GM11168 (cell line): ENCODE results near the gene PRRC2A.

Experiments used
- in situ Hi-C: fragments of 300-500 bp; cut with MboI; formaldehyde crosslinking; loops from one replicate; pipeline ENCODE4 v1.12.0; 2022; ENCODE audit warnings: low sequenced_read_pairs; ENCODE audit not compliant: unreplicated experiment

Gene PRRC2A

DNA sequence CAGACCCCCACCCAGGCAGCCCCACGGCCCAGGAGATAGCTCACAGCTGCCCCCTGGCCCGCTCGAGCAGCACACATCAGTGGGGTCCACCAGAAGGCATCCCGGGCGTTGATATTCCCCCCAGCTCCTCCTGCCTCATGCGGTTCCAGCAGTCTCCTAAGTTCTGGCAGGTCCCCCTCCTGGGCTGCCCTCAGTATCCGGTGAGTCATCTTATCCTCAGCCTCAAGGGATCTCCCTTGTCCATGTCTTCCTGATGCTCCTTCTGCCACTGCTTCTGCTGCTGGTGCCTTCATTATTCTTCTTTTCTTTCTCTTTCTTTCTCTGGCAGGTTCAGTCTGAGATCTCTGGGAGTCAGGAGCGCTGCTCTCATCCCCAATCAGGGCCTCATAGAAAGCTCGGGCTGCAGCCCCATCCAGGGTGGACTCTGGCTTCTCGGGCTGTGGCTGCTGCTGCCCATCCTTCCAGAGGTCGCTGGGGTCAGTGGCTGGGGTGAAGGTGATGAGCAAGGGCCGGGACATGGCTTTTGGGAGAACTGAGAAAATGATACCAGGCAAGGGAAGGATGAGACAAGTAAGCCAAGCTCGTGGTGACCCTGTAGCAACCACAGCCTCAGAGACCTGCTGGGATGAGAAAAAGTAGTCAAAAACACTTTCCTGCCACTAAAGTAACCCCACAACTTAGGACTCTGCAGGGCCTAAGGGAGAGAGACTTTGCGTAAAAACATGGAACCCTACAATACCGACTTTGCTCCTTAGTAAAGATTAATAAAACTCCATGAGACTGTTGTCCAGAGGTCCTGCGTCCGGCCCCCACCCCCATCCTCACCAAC, 43.7 kb downstream of the PRRC2A start:
- in situ Hi-C loops, result no loop called here

DNA sequence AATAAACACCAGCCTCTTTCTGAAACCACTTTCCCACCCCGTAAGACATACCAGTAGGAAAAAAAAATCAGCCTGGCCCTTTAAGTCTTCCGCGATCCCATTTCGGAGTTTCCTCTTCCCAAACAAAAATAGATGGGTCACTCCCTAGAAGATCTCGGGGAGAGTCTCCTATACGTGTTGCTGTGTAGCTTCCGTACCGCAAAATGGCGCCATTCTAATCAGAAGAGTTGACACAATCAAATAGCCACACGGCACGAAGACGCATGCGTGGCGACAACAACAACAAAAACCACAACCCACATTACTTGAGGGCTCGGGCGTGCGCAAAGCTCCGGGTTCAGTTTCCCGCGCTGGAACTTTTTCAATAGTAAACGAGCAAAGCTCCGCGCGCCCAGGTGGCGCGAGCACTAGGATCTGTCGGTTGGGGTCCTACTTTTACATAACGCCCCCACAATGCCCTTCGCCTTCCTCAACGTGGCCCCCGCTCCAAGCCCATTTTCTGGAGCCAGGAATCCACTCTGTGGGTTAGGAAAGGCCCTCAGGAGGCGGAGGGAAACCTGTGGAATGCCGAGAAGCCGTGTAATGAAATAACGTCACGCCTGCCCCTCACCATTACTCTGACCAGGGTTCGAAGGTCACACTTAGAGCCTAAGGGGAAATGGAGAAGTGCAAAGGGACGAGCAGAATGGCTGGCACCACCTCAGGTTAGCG, 44.4 kb downstream of the PRRC2A start, which contains the start of gene GPANK1:
GPANK1 (minus strand) TSS at position 208 of the 711 bp plus-strand sequence. CDS start 519 bp downstream, outside the sequence.
- in situ Hi-C loops, result no loop called here

DNA sequence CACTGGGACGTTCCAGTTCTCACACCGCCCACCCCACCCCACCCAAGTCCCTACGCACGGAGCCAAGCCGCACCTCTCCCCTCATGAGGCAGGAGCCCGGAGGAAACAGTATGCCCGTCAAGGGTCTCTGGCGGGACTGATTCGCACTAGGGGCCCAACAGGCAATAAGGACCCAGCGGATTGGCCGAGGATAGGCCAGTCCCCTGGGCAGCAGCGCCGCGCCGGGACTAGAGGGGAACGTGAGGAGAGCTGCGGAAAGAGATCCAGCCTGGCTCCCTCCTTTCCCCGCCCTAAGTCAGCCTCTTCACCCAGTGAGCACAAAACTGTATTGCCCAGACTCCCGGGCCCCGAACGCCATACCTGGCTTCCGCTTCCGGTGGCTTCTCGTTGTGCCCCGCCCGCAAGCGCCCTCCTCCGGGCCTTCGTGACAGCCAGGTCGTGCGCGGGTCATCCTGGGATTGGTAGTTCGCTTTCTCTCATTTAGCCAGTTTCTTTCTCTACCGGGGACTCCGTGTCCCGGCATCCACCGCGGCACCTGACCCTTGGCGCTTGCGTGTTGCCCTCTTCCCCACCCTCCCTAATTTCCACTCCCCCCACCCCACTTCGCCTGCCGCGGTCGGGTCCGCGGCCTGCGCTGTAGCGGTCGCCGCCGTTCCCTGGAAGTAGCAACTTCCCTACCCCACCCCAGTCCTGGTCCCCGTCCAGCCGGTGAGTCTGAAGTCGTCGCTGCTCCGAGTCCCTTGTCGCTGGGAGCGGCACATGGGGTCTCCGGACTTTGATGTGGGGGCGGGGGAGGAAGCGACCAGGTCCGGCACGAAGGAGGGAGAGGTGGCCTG, 45.2 kb downstream of the PRRC2A start, which contains the start of gene CSNK2B:
CSNK2B (plus strand) TSS at position 580 of the 836 bp plus-strand sequence. CDS start 752 bp downstream, outside the sequence.
- in situ Hi-C loops, result no loop called here

DNA sequence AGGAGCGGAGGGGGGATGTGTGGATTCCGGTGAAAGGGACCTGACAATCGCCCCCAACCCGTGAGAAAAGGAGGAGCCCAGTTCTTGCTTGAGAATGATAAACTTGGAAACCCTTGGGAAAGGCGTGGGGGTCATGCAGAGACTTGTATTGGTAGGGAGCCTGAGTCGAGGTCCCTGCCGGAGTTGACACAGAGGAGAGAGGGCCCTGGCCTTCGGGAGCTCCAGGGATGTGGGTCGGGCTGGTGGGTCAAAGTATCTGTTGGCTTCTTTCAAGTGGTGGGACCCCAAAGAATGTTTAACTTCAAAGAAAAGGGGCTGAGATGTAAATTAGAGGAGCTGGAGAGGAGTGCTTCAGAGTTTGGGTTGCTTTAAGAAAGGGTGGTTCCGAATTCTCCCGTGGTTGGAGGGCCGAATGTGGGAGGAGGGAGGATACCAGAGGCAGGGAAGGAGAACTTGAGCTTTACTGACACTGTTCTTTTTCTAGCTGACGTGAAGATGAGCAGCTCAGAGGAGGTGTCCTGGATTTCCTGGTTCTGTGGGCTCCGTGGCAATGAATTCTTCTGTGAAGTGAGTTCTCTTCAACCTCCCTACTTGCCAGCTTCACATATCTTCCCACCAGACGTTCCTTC, 45.9 kb downstream of the PRRC2A start:
- in situ Hi-C loops, result no loop called here

DNA sequence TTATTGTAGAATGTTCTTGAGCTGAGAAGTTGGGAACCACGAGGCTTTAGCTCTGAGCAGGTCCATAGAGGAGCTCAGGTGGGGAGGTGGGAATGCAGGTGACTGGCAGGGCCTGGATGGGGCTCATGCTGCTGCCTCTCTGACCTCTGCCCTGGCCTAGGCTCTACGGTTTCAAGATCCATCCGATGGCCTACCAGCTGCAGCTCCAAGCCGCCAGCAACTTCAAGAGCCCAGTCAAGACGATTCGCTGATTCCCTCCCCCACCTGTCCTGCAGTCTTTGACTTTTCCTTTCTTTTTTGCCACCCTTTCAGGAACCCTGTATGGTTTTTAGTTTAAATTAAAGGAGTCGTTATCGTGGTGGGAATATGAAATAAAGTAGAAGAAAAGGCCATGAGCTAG, 49.2 kb downstream of the PRRC2A start, which contains the start of gene LY6G5B:
LY6G5B (plus strand) TSS at position 301 of the 400 bp plus-strand sequence. CDS start 975 bp downstream, outside the sequence.
- in situ Hi-C loops, result no loop called here

DNA sequence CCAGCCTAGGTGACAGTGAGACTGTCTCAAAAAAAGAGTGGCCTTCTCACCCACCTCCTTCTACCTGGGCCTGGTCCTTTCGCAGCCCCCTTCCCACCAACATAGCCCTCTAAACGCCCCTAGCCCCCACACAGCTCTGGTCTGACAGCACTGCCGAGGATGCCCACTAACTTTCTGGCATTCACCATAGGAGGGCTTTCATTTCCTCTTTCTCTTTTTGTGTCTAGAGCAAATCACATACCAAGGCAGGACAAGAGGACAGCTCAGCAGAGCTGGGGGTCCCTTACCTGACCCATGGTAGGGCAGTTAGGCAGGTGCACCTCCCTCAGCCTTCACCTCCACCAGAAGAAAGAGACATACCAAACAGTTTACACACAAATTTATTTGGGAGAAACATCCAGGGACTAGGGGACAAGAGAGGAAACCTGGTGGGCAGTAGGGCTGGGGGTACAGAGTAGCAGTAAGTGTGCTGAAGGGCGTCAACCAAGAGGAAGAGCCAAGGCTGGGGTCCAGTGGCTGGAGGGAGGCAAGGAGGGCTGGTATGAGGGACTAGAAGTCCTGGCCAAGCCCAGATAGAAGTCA, 55.9 kb downstream of the PRRC2A start:
- in situ Hi-C loops, result no loop called here

DNA sequence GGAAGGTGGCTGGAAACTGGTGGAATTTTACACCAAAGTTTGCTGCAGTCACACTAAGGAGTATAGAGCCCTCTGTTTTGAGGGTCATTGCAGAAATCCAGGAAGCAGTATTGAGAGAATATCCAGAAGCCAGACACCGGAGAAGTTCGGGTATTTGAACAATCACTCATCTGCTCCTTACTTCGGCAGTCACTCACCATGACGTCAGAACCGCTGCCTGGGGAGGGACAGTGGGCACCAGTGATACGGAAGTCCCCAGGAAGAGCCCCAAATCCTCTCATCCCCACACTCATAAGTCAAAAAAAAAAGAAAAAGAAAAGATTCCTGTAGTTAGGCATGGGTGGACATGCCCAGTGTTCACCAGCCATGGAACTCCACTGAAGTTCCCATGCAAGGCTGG, 56.4 kb downstream of the PRRC2A start:
- in situ Hi-C loops, result no loop called here

DNA sequence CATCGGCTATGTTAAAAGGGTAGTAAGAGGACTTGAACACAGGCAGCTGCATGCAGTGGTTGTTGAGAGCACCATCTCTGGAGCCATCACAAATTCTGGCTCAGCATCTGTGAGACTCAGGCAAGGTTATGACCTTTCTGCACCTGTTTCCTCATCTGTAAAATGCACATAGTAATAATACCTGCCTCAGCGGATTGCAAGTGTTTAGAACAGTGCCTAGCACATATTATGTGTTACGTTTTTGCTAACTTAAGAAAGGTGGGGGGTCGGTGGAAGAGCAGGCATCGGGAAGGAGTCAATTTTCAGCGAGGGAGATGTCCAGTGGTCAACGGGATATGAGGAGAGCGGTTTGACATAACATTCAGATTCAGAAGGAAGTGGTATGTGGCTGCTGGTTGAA, 57.4 kb downstream of the PRRC2A start:
- in situ Hi-C loops, result no loop called here

DNA sequence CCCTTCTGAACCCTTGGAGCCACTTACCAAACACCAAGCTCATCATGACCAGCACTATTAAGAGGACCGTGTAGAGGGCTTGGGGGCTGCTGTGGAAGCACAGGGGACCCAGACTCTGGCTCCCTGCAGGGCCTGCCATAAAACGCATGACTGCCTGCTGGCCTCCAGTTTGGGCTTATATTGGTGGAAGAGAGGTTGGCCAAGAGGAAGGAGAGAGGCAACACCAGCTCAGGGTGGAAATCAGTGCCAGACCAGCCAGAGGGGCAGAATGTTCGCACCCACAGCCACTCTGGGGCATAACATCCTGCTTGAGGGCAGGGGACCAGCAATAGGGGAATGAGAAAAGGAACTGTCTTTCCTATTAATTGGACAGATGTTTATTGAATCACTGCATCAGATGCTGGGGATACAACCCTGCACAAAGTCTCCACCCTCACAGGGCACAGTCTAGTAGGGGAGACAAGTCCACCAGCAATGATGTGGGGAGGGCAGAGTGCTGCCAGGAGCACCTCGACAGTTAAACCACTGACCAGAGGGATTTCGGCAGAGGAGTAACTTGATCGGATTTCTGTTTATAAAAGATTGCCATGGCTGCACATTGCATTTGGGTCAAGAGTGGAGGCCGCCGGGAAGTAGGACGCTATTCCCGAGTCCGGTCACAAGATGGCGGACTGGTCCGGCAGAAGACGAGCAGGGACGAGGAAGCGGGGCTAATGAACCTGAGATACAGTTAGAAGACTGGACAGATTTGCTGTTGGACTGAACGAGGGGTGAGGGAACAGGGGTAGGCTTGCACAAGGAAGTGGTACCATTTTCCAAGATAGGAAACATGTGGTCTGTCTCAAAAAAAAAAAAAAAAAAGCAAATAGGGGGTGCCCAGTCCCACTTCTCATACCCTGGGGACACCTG, 60.0 kb downstream of the PRRC2A start, which contains the start of gene LY6G5C:
LY6G5C (minus strand) TSS at position 842 of the 909 bp plus-strand sequence; CDS start at position 148, 694 bp downstream.
- in situ Hi-C loops, result loop anchor here (10.0 kb wide), 1 partner anchor 84 kb away; the partner anchor contains the start of gene SAPCD1

DNA sequence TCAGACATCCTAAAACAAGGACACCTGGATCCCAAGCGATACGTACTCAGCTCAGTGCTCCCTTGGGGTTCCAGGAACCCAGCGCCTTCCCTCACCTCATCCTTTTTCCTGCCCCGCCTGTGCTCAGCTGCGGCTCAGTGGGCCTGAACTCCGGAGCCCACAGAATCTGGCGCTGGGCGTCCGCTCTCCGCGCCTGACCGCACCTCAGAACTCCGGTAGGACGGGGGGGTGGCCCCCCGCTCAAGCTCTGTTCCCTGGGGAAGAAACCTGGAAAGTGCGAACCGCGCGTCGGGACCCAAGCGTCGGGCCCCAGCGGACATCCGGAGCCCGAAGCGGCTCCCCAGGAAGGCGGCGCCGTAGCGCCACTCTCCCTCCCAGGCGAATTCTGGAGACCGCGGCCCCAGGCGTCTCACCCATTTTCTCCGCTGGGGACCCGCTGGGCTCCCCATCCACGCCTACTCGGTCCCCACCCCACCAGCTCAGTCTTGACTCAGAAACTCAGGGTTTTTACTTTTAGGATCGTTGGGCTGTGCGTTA, 60.7 kb downstream of the PRRC2A start:
- in situ Hi-C loops, result loop anchor here (10.0 kb wide), 1 partner anchor 84 kb away; the partner anchor contains the start of gene SAPCD1

DNA sequence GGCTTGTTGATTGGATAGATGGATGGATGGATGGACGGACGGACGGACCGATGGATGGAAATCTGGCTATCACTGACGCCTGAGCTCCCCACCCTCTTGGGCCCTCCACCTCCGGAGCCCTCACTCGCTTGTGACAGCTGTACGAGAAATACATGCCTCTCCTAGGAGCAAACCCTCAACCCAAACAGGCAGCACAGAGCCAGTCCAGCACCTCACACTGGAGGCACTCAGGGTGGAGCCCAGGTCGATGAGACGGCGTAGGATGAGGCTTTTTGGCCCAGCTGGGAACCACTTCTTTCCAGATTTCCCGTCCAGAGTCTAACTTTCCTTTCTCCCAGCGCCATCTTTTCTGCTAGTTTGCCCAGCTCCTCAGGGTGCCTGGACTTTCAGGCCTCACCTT, 63.1 kb downstream of the PRRC2A start:
- in situ Hi-C loops, result loop anchor here (10.0 kb wide), 1 partner anchor 81 kb away; the partner anchor contains the start of gene SAPCD1

DNA sequence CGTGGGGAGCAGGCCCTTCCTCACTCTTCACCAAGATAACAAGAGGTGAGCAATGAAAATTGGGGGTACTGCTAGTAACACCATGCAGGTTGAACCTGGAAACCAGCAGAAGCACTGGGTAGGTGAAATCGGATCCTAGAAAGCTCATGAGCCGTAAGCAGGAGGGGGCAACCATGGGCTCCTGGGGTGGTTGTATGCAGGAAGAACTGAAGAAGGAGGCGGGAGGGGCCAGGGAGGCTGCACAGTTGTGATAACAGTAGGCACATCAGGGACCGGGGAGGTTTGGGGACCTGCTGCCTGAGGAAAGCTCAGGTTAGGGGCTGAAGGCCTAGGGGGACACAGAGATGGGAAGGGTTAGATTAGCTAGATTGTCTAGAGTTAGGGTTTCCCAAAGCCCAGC, 66.0 kb downstream of the PRRC2A start:
- in situ Hi-C loops, result loop anchor here (10.0 kb wide), 1 partner anchor 78 kb away; the partner anchor contains the start of gene SAPCD1

DNA sequence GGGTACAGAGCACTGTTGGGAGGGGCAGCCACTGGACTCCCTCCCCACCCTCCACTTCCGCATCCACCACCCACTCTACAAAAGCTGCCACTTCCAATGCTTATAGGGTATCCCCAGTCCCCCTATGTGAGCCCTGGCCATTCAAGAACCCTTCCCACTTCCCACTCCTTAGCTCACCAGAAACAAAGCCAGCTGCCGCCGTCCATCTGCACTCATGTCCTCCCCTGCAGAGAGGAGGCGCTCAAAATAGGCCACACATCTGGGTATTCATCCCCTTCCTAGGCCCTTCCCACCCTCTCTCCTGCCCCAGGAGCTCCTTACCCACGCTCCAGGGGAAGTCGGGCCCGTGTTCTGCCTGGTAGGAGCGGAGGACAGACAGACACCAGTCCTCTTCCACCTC, 66.8 kb downstream of the PRRC2A start:
- in situ Hi-C loops, result loop anchor here (10.0 kb wide), 1 partner anchor 77 kb away; the partner anchor contains the start of gene SAPCD1
